Gastroesophageal sphincter (tissue), 3 donors: Measurements from ENCODE around the gene KCNQ1OT1.

Source experiments
- CTCF ChIP-seq, 4 experiments: fragments of 200-600 bp in 2 of 4; fragments of 450-650 bp in 2 of 4; sonication (generic) in 1 of 4; IDR thresholded peaks; one replicate each; pipeline ENCODE4 v1.5.1; 2017 to 2019; ENCODE audit warnings: antibody characterized with exemption in 4 of 4, mild to moderate bottlenecking in 2 of 4, moderate library complexity in 2 of 4
- POLR2A ChIP-seq, 2 donors: fragments of 450-650 bp; IDR thresholded peaks; one replicate each; pipeline ENCODE4 v1.6.1; 2017; ENCODE audit warnings: antibody characterized with exemption in 2 of 2, mild to moderate bottlenecking in 2 of 2, moderate library complexity in 1 of 2
- POLR2AphosphoS5 ChIP-seq: sonication (generic); formaldehyde crosslinking; IDR thresholded peaks from one replicate; pipeline ENCODE4 v1.6.1; 2017; ENCODE audit warnings: antibody characterized with exemption

- TF ChIP-seq CTCF (IDR thresholded peaks at IDR 0.05) (no peak), POLR2A (IDR thresholded peaks at IDR 0.05) (no peak), POLR2AphosphoS5 (no peak)
Measured at GRCh38 chr11:2655016-2655719, 44.6 kb downstream of the KCNQ1OT1 start.
